Calu3 (cell line): Measurements from ENCODE around the gene SETBP1. TPM values are rescaled to one million over a fixed set of nuclear protein-coding genes. Genes with fewer than 3 reads are reported as not detected.
"Not testable (repeated sequence)": the region's sequence is repeated elsewhere in the genome, so short reads cannot be mapped to it uniquely, and the experiment has no call there.

Experiments used
- BruUV-seq: library from RNA; stranded (reverse); fragments of 400-500 nt; replicated peaks from 2 replicates; lab custom pipeline; 2021; lab: Mats Ljungman, UMichigan
- CTCF ChIA-PET: fragments of 300-600 bp; sonication (Branson Sonifier 250); formaldehyde crosslinking; loops from one replicate; lab custom pipeline; 2022; ENCODE audit warnings: antibody characterized with exemption; lab: Charles Lee
- DNase-seq: peaks from one replicate; pipeline ENCODE4 v3.0.0; 2022
- H3K27ac Mint-ChIP-seq: one replicate; pipeline ENCODE4 v1.8.0; 2022; ENCODE audit warnings: mixed read lengths; ENCODE audit not compliant: unreplicated experiment
- H3K27me3 Mint-ChIP-seq: one replicate; pipeline ENCODE4 v1.8.0; 2022; ENCODE audit warnings: mixed read lengths; ENCODE audit not compliant: unreplicated experiment
- H3K36me3 Mint-ChIP-seq: one replicate; pipeline ENCODE4 v1.8.0; 2022; ENCODE audit warnings: mild to moderate bottlenecking, moderate library complexity, mixed read lengths; ENCODE audit not compliant: insufficient read depth, unreplicated experiment
- H3K4me1 Mint-ChIP-seq: one replicate; pipeline ENCODE4 v1.8.0; 2022; ENCODE audit warnings: mild to moderate bottlenecking, low read depth, mixed read lengths; ENCODE audit not compliant: unreplicated experiment
- H3K4me3 Mint-ChIP-seq: one replicate; pipeline ENCODE4 v1.8.0; 2022; ENCODE audit warnings: mild to moderate bottlenecking, low read depth, moderate library complexity, mixed read lengths; ENCODE audit not compliant: unreplicated experiment
- H3K9me3 Mint-ChIP-seq: one replicate; pipeline ENCODE4 v1.8.0; 2022; ENCODE audit warnings: low read depth, mixed read lengths; ENCODE audit not compliant: unreplicated experiment
- intact Hi-C: fragments of 100-400 bp; cut with micrococcal nuclease; formaldehyde crosslinking; loops from one replicate; pipeline ENCODE4 v1.10.0; 2022; ENCODE audit not compliant: unreplicated experiment
- total RNA-seq: library from RNA; stranded (reverse); gene quantifications from 2 replicates; pipeline ENCODE4 v1.2.3, GENCODE V29; 2022
- TF ChIP-seq, protein P1 (sequence below): fragments of 200-600 bp; IDR thresholded peaks from one replicate; pipeline ENCODE4 v1.8.0; 2022; ENCODE audit warnings: antibody characterized with exemption; ENCODE audit not compliant: unreplicated experiment

Gene SETBP1
- total RNA-seq, 1 experiment from 2014 or later: 6.0 TPM

- Mint-ChIP-seq H3K4me1 (peaks cover 30% of the 10 kb centered on the region), H3K9me3 (peaks cover 4% of the 10 kb centered on the region), H3K4me3 (no peak overlapping the region), H3K27me3 (no peaks in the 10 kb centered on the region), H3K36me3 (no peaks in the 10 kb centered on the region), H3K27ac (no peak overlapping the region)
- intact Hi-C loops: loop anchor here (10.0 kb wide), 1 partner anchor 114 kb away; the partner anchor contains the start of gene SETBP1
- TF ChIP-seq, protein P1, sequence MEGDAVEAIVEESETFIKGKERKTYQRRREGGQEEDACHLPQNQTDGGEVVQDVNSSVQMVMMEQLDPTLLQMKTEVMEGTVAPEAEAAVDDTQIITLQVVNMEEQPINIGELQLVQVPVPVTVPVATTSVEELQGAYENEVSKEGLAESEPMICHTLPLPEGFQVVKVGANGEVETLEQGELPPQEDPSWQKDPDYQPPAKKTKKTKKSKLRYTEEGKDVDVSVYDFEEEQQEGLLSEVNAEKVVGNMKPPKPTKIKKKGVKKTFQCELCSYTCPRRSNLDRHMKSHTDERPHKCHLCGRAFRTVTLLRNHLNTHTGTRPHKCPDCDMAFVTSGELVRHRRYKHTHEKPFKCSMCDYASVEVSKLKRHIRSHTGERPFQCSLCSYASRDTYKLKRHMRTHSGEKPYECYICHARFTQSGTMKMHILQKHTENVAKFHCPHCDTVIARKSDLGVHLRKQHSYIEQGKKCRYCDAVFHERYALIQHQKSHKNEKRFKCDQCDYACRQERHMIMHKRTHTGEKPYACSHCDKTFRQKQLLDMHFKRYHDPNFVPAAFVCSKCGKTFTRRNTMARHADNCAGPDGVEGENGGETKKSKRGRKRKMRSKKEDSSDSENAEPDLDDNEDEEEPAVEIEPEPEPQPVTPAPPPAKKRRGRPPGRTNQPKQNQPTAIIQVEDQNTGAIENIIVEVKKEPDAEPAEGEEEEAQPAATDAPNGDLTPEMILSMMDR: no peak
- no TSS peak for BruUV-seq
- DNase-seq: no peak
- CTCF ChIA-PET: no interaction called here
Measured at GRCh38 chr18:44798433-44799048, 117.9 kb downstream of the SETBP1 start.

DNA sequence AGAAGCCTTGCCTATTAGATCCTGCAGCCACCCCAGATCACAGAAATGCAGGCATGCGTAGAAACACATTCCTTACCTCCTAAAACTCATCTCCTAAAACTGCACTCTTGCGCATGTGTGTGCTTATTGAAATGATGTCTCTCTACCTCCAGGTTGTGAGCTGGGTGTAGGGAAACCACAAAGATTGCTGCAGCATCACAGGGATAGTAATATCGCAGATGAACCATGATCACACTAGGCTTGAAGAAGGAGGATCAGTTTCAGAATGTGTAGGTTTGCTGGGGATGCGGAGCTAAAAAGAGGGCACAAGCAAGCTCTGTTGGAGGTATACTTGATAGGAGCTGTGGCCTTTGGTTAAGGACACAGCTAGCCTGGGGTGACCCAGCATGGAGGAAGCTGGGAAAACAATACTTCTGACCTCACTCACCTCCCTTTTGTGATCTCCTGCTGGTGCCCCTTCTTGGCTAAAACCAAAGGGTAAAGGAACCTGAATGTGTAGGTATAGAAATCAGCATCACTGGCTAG lies 118.8 kb downstream of the SETBP1 start:
- CTCF ChIA-PET: interaction anchor here (0.7 kb wide), 1 partner anchor 54 kb away, joined by 3 read pairs; no protein-coding TSS in a partner anchor
- BruUV-seq: no TSS peak
- Mint-ChIP-seq H3K9me3 (peaks cover 4% of the 10 kb centered on the region), H3K4me3 (no peak overlapping the region), H3K36me3 (no peaks in the 10 kb centered on the region), H3K4me1 (peaks cover 30% of the 10 kb centered on the region), H3K27me3 (no peaks in the 10 kb centered on the region), H3K27ac (no peak overlapping the region)
- TF ChIP-seq, protein P1: no peak
- intact Hi-C loops: loop anchor here (10.0 kb wide), 1 partner anchor 115 kb away; the partner anchor contains the start of gene SETBP1
- no peak for DNase-seq

GRCh38 chr18:44799907-44800421 lies 119.3 kb downstream of the SETBP1 start:
- H3K4me1 Mint-ChIP-seq: peaks cover 30% of the 10 kb centered on the region
- H3K36me3 Mint-ChIP-seq: no peaks in the 10 kb centered on the region
- intact Hi-C loops: loop anchor here (10.0 kb wide), 1 partner anchor 115 kb away; the partner anchor contains the start of gene SETBP1
- H3K27ac Mint-ChIP-seq: no peak overlapping the region
- H3K9me3 Mint-ChIP-seq: peaks cover 4% of the 10 kb centered on the region
- CTCF ChIA-PET: interaction anchor here (0.7 kb wide), 1 partner anchor 53 kb away, joined by 3 read pairs; no protein-coding TSS in a partner anchor
- H3K27me3 Mint-ChIP-seq: no peaks in the 10 kb centered on the region
- no peak overlapping the region for H3K4me3 Mint-ChIP-seq
- DNase-seq: no peak
- TF ChIP-seq, protein P1: no peak
- no TSS peak for BruUV-seq

DNA sequence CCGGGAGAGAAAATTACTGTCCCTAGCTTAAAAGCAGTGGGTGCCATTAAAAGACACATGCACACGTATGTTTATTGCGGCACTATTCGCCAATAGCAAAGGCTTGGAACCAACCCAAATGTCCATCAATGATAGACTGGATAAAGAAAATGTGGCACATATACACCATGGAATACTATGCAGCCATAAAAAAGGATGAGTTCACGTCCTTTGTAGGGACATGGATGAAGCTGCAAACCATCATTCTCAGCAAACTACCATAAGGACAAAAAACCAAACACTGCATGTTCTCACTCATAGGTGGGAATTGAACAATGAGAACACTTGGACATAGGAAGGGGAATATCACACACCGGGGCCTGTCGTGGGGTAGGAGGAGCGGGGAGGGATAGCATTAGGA lies 120.1 kb downstream of the SETBP1 start:
- CTCF ChIA-PET, H3K27me3 Mint-ChIP-seq, H3K27ac Mint-ChIP-seq, H3K4me3 Mint-ChIP-seq, intact Hi-C loops, BruUV-seq, H3K36me3 Mint-ChIP-seq, H3K9me3 Mint-ChIP-seq, DNase-seq: not testable (repeated sequence)
- H3K4me1 Mint-ChIP-seq: peaks cover 30% of the 10 kb centered on the region
